ENCODE data around the gene PRELID3B.

The PRELID3B gene

DNA sequence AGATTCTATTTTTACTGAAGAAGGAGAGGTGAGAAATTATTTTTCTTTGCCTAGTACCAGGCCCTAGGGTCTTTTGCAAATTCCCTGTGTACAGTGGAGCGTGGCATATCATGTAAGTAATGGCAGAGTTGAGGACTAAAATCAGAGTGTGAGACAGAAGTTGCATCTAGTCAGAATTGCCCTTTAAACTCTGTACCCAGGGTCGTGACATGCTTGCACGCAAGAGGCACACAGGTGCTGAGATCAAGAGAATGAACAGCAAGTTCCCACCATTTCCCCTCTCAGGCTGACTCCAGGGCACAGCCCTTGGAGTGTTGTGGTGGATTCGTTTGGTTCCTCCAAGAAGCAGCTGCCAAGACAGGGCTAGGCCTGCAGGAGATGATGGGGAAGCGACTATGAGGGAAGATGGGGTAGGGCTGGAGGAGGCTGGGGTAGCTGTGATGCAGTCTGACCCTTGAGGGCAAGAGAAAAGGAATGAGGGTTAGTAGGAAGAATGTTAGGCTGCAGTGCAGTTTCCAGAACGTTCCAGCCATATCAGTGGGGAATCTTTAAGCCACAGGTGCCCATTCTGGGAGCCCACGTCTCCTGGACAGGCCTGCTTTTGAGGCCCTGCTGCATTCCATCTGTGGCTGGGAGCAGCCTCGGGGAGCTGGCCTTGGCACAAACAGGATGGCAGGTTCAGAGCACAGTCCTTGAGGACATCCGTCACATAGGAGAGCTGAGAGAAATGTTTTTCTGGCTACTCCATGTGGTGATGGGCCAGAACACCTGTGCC, 54.6 kb downstream of the PRELID3B start:
- no peak overlapping the region for H3K4me3 ChIP-seq (ENCODE audit: low read length)
- H3K27ac ChIP-seq (ENCODE audit: low read length) = no peak overlapping the region
- H3K9me3 ChIP-seq (ENCODE audit: control insufficient read depth, low read depth, low read length) = no peaks in the 10 kb centered on the region
- peaks cover 71% of the 10 kb centered on the region for H3K36me3 ChIP-seq (ENCODE audit: control insufficient read depth, low read depth, low read length)
- no peaks in the 10 kb centered on the region for H3K27me3 ChIP-seq (ENCODE audit: control insufficient read depth, insufficient read depth, low read length)
- no peak overlapping the region for H3K9ac ChIP-seq (ENCODE audit: low read length)
- H3K4me1 ChIP-seq (ENCODE audit: control insufficient read depth, low read depth, low read length) = no peaks in the 10 kb centered on the region

DNA sequence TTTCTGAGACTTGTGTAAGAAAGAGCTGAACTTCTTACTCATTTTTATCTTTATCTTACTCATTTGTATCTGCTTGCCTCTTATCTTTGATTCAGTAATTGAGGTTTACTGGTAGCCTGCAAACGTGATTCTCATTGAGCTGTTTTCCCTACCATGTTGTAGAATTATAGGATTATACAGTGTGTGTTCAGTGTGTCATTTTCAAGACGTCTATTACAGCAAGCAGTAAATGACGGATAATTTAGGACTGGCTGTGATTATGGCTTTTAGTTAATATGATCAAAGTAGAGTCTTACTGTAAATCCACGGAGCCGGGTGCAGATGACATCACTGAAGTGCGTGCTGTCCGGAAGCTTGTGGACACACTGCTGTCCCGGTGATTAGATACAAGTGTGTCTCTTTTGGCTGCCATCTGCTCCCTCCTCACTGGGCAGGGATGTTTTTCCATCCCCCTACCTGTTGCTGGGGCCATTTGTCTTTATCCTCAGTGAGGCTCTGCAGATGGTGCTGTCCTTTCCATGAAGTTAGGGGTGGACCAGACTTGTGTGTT, 55.5 kb downstream of the PRELID3B start:
- H3K4me3 ChIP-seq (ENCODE audit: low read length) = no peak overlapping the region
- no peaks in the 10 kb centered on the region for H3K27me3 ChIP-seq (ENCODE audit: control insufficient read depth, insufficient read depth, low read length)
- no peaks in the 10 kb centered on the region for H3K9me3 ChIP-seq (ENCODE audit: control insufficient read depth, low read depth, low read length)
- H3K4me1 ChIP-seq (ENCODE audit: control insufficient read depth, low read depth, low read length) = no peaks in the 10 kb centered on the region
- H3K27ac ChIP-seq (ENCODE audit: low read length) = no peak overlapping the region
- no peak overlapping the region for H3K9ac ChIP-seq (ENCODE audit: low read length)
- peaks cover 62% of the 10 kb centered on the region for H3K36me3 ChIP-seq (ENCODE audit: control insufficient read depth, low read depth, low read length)

DNA sequence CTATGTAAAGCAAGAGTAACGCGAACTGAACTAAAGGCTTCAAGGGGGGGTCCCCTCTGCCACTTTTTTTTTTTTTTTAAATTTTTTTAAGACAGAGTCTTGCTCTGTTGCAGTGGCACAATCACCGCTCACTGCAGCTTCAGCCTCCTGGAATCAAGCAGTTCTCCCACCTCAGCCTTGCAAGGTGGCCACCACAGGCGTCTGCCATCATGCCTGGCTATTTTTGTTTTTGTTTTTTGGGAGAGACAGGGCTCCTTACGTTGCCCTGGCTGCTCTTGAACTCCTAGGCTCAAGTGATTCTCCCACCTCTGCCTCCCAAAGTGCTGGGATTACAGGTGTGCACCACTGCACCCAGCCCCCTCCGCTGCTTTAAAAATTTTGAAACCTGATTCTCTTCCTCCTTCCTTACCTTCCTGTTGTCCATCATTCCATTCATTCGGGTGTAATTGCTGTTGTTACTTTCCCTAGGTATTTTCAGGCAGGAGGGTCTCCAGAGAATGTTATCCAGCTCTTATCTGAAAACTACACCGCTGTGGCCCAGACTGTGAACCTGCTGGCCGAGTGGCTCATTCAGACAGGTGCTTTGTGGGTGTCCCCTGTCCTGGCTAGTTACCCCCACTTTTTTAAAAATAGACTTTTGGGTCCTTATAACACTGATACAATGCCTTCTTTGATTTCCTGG, 56.2 kb downstream of the PRELID3B start:
- H3K9ac ChIP-seq (ENCODE audit: low read length) = no peak overlapping the region
- H3K9me3 ChIP-seq (ENCODE audit: control insufficient read depth, low read depth, low read length) = no peaks in the 10 kb centered on the region
- no peak overlapping the region for H3K27ac ChIP-seq (ENCODE audit: low read length)
- H3K4me1 ChIP-seq (ENCODE audit: control insufficient read depth, low read depth, low read length) = no peaks in the 10 kb centered on the region
- H3K4me3 ChIP-seq (ENCODE audit: low read length) = no peak overlapping the region
- no peaks in the 10 kb centered on the region for H3K27me3 ChIP-seq (ENCODE audit: control insufficient read depth, insufficient read depth, low read length)
- peaks cover 56% of the 10 kb centered on the region for H3K36me3 ChIP-seq (ENCODE audit: control insufficient read depth, low read depth, low read length)

DNA sequence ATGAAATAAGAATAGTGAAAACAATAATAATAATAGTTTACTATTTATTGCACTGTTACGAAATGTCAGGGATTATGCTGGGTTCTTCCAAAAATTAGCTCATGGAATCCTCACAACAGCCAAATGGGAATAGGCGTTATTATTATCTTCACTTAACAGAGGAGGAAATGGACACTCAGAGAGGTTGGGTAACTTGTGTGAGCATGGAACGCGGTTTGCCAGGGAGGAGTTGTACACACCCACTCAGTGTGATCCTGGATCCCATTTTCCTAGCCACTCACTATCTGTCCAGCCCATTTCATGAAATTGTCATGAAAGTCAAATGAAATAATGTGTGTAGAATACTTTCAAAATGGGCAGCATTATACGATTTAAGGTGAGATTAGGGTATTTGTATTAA, 56.9 kb downstream of the PRELID3B start:
- no peaks in the 10 kb centered on the region for H3K4me1 ChIP-seq (ENCODE audit: control insufficient read depth, low read depth, low read length)

DNA sequence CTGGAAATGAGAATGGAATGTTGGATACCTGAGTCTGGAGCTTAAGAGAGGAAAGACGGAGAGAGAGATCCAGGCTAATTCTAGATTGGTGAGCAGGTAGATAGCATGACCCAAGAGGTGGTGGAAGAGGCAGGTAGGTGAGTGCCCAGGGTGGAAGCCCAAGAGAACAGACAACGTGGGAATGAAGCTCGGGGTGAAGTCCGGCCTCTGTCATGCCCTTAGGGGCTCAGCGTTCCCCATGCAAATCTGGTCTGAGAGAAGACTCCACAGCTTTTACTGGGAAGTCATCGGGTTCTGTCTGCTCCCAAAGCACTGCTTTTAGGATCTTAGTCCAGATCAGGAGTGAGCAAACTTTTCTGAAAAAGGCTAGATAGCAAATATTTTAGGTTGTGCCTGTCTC, 57.9 kb downstream of the PRELID3B start:
- Histone ChIP-seq H3K27me3 (ENCODE audit: control insufficient read depth, insufficient read depth, low read length) (no peaks in the 10 kb centered on the region), H3K36me3 (ENCODE audit: control insufficient read depth, low read depth, low read length) (peaks cover 40% of the 10 kb centered on the region), H3K9me3 (ENCODE audit: control insufficient read depth, low read depth, low read length) (no peaks in the 10 kb centered on the region), H3K4me1 (ENCODE audit: control insufficient read depth, low read depth, low read length) (no peaks in the 10 kb centered on the region), H3K4me3 (ENCODE audit: low read length) (no peak overlapping the region), H3K27ac (ENCODE audit: low read length) (no peak overlapping the region), H3K9ac (ENCODE audit: low read length) (no peak overlapping the region)

More for the DNA sequence above, 56.9 kb downstream of the PRELID3B start:
- no peak overlapping the region for H3K4me3 ChIP-seq (ENCODE audit: low read length)
- H3K27me3 ChIP-seq (ENCODE audit: control insufficient read depth, insufficient read depth, low read length) = no peaks in the 10 kb centered on the region
- H3K36me3 ChIP-seq (ENCODE audit: control insufficient read depth, low read depth, low read length) = peaks cover 48% of the 10 kb centered on the region
- H3K9ac ChIP-seq (ENCODE audit: low read length) = no peak overlapping the region
- no peak overlapping the region for H3K27ac ChIP-seq (ENCODE audit: low read length)
- no peaks in the 10 kb centered on the region for H3K9me3 ChIP-seq (ENCODE audit: control insufficient read depth, low read depth, low read length)

All from iPS-18a (cell line).